Gastroesophageal sphincter (tissue), 3 donors: Measurements from ENCODE around the gene GGTLC2.

Source experiments
- EP300 ChIP-seq: sonication (generic); formaldehyde crosslinking; IDR thresholded peaks from one replicate; pipeline ENCODE4 v1.6.1; 2017; ENCODE audit warnings: antibody characterized with exemption, mild to moderate bottlenecking
- POLR2A ChIP-seq, 2 donors: fragments of 450-650 bp; IDR thresholded peaks; one replicate each; pipeline ENCODE4 v1.6.1; 2017; ENCODE audit warnings: antibody characterized with exemption in 2 of 2, mild to moderate bottlenecking in 2 of 2, moderate library complexity in 1 of 2
- POLR2AphosphoS5 ChIP-seq: sonication (generic); formaldehyde crosslinking; IDR thresholded peaks from one replicate; pipeline ENCODE4 v1.6.1; 2017; ENCODE audit warnings: antibody characterized with exemption
- TF ChIP-seq, protein P1 (sequence below), 4 experiments: fragments of 200-600 bp in 2 of 4; fragments of 450-650 bp in 2 of 4; sonication (generic) in 1 of 4; IDR thresholded peaks; one replicate each; pipeline ENCODE4 v1.5.1; 2017 to 2019; ENCODE audit warnings: antibody characterized with exemption in 4 of 4, mild to moderate bottlenecking in 2 of 4, moderate library complexity in 2 of 4

DNA sequence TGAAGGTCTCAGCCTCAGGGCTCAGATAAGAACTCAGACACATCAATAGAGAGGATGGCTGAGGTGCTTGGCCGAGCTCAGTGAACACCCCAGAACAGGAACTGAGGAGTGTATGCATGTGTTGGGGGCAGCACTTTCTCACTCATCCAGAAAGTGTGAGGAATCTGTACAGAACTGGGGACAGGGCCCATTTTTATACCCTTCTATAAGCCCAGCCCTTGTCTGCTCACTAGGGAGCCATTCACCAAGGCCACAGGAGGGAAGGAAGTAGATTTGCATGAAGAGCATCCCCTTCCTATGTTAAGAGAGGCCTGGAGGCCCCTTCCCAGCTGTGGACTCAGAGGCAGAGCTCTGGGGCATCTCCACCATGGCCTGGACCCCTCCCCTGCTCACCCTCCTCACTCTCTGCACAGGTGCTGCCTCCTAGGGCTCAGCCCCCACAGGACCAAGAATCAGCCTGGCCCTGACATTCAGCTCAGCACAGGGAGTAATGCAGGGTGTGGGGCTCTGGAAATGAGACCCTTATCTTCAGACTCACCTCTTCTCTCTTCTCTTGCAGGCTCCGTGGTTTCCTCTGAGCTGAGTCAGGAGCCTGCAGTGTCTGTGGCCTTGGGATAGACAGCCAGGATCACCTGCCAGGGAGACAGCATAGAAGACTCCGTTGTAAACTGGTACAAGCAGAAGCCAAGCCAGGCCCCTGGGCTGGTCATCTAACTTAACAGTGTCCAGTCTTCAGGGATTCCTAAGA, 39.9 kb upstream of the GGTLC2 start:
- TF ChIP-seq, protein P1, sequence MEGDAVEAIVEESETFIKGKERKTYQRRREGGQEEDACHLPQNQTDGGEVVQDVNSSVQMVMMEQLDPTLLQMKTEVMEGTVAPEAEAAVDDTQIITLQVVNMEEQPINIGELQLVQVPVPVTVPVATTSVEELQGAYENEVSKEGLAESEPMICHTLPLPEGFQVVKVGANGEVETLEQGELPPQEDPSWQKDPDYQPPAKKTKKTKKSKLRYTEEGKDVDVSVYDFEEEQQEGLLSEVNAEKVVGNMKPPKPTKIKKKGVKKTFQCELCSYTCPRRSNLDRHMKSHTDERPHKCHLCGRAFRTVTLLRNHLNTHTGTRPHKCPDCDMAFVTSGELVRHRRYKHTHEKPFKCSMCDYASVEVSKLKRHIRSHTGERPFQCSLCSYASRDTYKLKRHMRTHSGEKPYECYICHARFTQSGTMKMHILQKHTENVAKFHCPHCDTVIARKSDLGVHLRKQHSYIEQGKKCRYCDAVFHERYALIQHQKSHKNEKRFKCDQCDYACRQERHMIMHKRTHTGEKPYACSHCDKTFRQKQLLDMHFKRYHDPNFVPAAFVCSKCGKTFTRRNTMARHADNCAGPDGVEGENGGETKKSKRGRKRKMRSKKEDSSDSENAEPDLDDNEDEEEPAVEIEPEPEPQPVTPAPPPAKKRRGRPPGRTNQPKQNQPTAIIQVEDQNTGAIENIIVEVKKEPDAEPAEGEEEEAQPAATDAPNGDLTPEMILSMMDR (IDR thresholded peaks at IDR 0.05), result no peak
- TF ChIP-seq POLR2AphosphoS5 (no peak), EP300 (no peak), POLR2A (IDR thresholded peaks at IDR 0.05) (no peak)
